Measurements from ENCODE around the gene BST2. TPM values are rescaled to one million over a fixed set of nuclear protein-coding genes. Genes with fewer than 3 reads are reported as not detected.
A peak's percentile ranks its signal among the peaks of the same experiment; 100 is the strongest.

The BST2 gene
- total RNA-seq, 4 donors from 2014 or later = 25.3 to 59.7 (median 51.0) TPM

- Histone ChIP-seq H3K4me1 (peaks cover 6 to 15% (median 14%) of the 10 kb centered on the region in 4 donors), H3K9me3 (no peaks in the 10 kb centered on the region), H3K27ac (replicated peaks in 1 of 4) (no peak within 1 kb of the TSS), H3K36me3 (no peaks in the 10 kb centered on the region), H3K27me3 (peaks cover 0 to 11% (median 0%) of the 10 kb centered on the region in 4 donors), H3K4me3 (peak within 1 kb of the TSS; percentile 51 to 62 (median 56))
- intact Hi-C loops (cut with DNase I) = loop anchor here (5.0 to 10.0 kb wide), 2 partner anchors 36 to 126 kb away; no protein-coding TSS in a partner anchor
- TF ChIP-seq POLR2AphosphoS5 (IDR thresholded peaks at IDR 0.05) (no peak), EP300 (IDR thresholded peaks at IDR 0.05) (no peak), CTCF (IDR thresholded peaks at IDR 0.05) (peak; percentile 19 to 55 (median 47)), POLR2A (IDR thresholded peaks at IDR 0.05; ENCODE audit: low read depth) (no peak)
- DNase-seq (ENCODE audit: extremely low spot score) = no peak
- 7% methylated on average over 28 of the region's 81 CpGs for WGBS
Observed at GRCh38 chr19:17448131-17448967, 42.9 kb upstream of the BST2 start, which contains the start of gene TMEM221. TMEM221 (minus strand) TSS chr19:17448668; CDS start chr19:17448462, 206 bp downstream.

- no peak for DNase-seq (ENCODE audit: extremely low spot score)
- H3K36me3 ChIP-seq = no peaks in the 10 kb centered on the region
- H3K27me3 ChIP-seq = peaks cover 0 to 8% (median 0%) of the 10 kb centered on the region in 4 donors
- intact Hi-C loops (cut with DNase I) = loop anchor here (5.0 to 10.0 kb wide), 2 partner anchors 35 to 127 kb away; no protein-coding TSS in a partner anchor
- no peaks in the 10 kb centered on the region for H3K9me3 ChIP-seq
- WGBS = 33% methylated on average over 5 of the region's 5 CpGs
- H3K4me3 ChIP-seq = peak overlapping the region; percentile 51 to 62 (median 56)
- H3K4me1 ChIP-seq = peaks cover 6 to 14% (median 13%) of the 10 kb centered on the region in 4 donors
- TF ChIP-seq EP300 (IDR thresholded peaks at IDR 0.05) = no peak
- no peak for TF ChIP-seq POLR2A (IDR thresholded peaks at IDR 0.05; ENCODE audit: low read depth)
- TF ChIP-seq POLR2AphosphoS5 (IDR thresholded peaks at IDR 0.05) = no peak
- TF ChIP-seq CTCF (IDR thresholded peaks at IDR 0.05) = no peak
- no peak overlapping the region for H3K27ac ChIP-seq (replicated peaks in 1 of 4)
Observed at GRCh38 chr19:17447704-17448130, 42.3 kb upstream of the BST2 start.

- WGBS = 98% methylated on average over 1 of the region's 1 CpG
- DNase-seq (ENCODE audit: extremely low spot score) = no peak
- intact Hi-C loops (cut with DNase I) = loop anchor here (5.0 to 10.0 kb wide), 2 partner anchors 33 to 129 kb away; no protein-coding TSS in a partner anchor
Observed at GRCh38 chr19:17445526-17446165, 40.2 kb upstream of the BST2 start.

More at GRCh38 chr19:17445526-17446165, 40.2 kb upstream of the BST2 start:
- Histone ChIP-seq H3K9me3 (peaks cover 0 to 3% (median 0%) of the 10 kb centered on the region in 4 donors), H3K27ac (replicated peaks in 1 of 4) (no peak overlapping the region), H3K27me3 (peaks cover 0 to 8% (median 0%) of the 10 kb centered on the region in 4 donors), H3K4me3 (no peak overlapping the region), H3K36me3 (no peaks in the 10 kb centered on the region), H3K4me1 (peaks cover 6 to 17% (median 13%) of the 10 kb centered on the region in 4 donors)
- no peak for TF ChIP-seq POLR2A (IDR thresholded peaks at IDR 0.05; ENCODE audit: low read depth)
- TF ChIP-seq POLR2AphosphoS5 (IDR thresholded peaks at IDR 0.05) = no peak
- TF ChIP-seq EP300 (IDR thresholded peaks at IDR 0.05) = no peak
- no peak for TF ChIP-seq CTCF (IDR thresholded peaks at IDR 0.05)
